ENCODE data around the gene CISTR.

DNA sequence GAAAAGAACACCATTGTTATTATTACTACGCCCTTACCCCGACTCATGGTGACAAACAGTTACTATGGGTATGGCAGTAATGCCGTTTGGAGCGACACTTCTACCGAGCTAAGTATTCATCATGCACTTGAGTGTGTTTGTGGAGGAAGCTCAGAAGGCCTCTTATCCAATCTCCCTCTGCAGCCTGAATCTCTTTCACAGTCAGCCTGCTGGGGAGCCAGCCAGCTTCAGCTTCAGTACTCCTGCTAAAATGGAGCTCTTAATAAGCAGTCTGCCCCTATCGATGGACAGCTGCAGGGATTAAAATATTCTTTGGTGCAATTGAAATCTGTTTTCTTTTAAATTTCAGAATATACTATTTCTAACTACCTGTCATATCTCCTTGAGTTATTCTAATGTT lies 51.2 kb downstream of the CISTR start:
- TF ChIP-seq, protein P1, sequence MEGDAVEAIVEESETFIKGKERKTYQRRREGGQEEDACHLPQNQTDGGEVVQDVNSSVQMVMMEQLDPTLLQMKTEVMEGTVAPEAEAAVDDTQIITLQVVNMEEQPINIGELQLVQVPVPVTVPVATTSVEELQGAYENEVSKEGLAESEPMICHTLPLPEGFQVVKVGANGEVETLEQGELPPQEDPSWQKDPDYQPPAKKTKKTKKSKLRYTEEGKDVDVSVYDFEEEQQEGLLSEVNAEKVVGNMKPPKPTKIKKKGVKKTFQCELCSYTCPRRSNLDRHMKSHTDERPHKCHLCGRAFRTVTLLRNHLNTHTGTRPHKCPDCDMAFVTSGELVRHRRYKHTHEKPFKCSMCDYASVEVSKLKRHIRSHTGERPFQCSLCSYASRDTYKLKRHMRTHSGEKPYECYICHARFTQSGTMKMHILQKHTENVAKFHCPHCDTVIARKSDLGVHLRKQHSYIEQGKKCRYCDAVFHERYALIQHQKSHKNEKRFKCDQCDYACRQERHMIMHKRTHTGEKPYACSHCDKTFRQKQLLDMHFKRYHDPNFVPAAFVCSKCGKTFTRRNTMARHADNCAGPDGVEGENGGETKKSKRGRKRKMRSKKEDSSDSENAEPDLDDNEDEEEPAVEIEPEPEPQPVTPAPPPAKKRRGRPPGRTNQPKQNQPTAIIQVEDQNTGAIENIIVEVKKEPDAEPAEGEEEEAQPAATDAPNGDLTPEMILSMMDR (IDR thresholded peaks at IDR 0.05; ENCODE audit: insufficient read depth, low read length), result no peak
- no peak for TF ChIP-seq POLR2AphosphoS5 (IDR thresholded peaks at IDR 0.05; ENCODE audit: low read depth)
- TF ChIP-seq, protein P2, sequence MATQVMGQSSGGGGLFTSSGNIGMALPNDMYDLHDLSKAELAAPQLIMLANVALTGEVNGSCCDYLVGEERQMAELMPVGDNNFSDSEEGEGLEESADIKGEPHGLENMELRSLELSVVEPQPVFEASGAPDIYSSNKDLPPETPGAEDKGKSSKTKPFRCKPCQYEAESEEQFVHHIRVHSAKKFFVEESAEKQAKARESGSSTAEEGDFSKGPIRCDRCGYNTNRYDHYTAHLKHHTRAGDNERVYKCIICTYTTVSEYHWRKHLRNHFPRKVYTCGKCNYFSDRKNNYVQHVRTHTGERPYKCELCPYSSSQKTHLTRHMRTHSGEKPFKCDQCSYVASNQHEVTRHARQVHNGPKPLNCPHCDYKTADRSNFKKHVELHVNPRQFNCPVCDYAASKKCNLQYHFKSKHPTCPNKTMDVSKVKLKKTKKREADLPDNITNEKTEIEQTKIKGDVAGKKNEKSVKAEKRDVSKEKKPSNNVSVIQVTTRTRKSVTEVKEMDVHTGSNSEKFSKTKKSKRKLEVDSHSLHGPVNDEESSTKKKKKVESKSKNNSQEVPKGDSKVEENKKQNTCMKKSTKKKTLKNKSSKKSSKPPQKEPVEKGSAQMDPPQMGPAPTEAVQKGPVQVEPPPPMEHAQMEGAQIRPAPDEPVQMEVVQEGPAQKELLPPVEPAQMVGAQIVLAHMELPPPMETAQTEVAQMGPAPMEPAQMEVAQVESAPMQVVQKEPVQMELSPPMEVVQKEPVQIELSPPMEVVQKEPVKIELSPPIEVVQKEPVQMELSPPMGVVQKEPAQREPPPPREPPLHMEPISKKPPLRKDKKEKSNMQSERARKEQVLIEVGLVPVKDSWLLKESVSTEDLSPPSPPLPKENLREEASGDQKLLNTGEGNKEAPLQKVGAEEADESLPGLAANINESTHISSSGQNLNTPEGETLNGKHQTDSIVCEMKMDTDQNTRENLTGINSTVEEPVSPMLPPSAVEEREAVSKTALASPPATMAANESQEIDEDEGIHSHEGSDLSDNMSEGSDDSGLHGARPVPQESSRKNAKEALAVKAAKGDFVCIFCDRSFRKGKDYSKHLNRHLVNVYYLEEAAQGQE (IDR thresholded peaks at IDR 0.05; ENCODE audit: insufficient replicate concordance, low read depth), result no peak

Measured in HL-60 (cell line).